HL-60 (cell line): ENCODE data around the gene SEMA3D.

Experiments
- GABPA ChIP-seq: IDR thresholded peaks from 2 replicates; pipeline ENCODE4 v1.6.1; 2012; ENCODE audit warnings: low read depth
- POLR2AphosphoS5 ChIP-seq: IDR thresholded peaks from 2 replicates; pipeline ENCODE4 v1.6.1; 2012; ENCODE audit warnings: low read depth
- TF ChIP-seq, protein P1 (sequence below): IDR thresholded peaks from one replicate; pipeline ENCODE4 v1.5.1; 2011; ENCODE audit warnings: low read length, control low read depth, inconsistent platforms; ENCODE audit not compliant: insufficient read depth

- TF ChIP-seq POLR2AphosphoS5, result no peak
- TF ChIP-seq, protein P1, sequence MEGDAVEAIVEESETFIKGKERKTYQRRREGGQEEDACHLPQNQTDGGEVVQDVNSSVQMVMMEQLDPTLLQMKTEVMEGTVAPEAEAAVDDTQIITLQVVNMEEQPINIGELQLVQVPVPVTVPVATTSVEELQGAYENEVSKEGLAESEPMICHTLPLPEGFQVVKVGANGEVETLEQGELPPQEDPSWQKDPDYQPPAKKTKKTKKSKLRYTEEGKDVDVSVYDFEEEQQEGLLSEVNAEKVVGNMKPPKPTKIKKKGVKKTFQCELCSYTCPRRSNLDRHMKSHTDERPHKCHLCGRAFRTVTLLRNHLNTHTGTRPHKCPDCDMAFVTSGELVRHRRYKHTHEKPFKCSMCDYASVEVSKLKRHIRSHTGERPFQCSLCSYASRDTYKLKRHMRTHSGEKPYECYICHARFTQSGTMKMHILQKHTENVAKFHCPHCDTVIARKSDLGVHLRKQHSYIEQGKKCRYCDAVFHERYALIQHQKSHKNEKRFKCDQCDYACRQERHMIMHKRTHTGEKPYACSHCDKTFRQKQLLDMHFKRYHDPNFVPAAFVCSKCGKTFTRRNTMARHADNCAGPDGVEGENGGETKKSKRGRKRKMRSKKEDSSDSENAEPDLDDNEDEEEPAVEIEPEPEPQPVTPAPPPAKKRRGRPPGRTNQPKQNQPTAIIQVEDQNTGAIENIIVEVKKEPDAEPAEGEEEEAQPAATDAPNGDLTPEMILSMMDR, result no peak
- TF ChIP-seq GABPA, result no peak
Measured at GRCh38 chr7:85164376-85164775, 22.5 kb downstream of the SEMA3D start.
